Heart left ventricle (tissue), 13 donors: ENCODE data around the gene CEACAM1.
"Not testable (repeated sequence)": the region's sequence is repeated elsewhere in the genome, so short reads cannot be mapped to it uniquely, and the experiment has no call there.

Experiments
- CTCF ChIP-seq, 12 donors: fragments of 200-600 bp; sonication (generic) in 4 of 12; IDR thresholded peaks; one replicate each; pipeline versions ENCODE4 v1.5.0 to v1.8.0; 2018 to 2022; ENCODE audit warnings: antibody characterized with exemption in 12 of 12, mild to moderate bottlenecking in 5 of 12
- POLR2A ChIP-seq, 2 donors: fragments of 450-650 bp; IDR thresholded peaks; one replicate each; pipeline ENCODE4 v1.6.1; 2017; ENCODE audit warnings: antibody characterized with exemption in 2 of 2, mild to moderate bottlenecking in 2 of 2, moderate library complexity in 2 of 2
- donor health status: ischemic (EF 13 %, LVEDD 7.1; RV severe dilation, severe dysfunction).
- donor health status: DM: no; HTN: yes; CAD: no.
- donor health status: DM: no; HTN: no; CAD: no.
- donor health status: ischemic (EF 25% LVEDD 6.9; RV normal size, moderate dysfunction).
- donor health status: ischemic (EF 25% LVEDD 5.7; RV mildly dilated, moderate dysfunction).
- donor health status: ischemic (EF 35%, LVEDD 5.7; RV mildly dilated, moderate dysfunction).
- donor health status: nonischemic (EF 11% LVEDD 7.7; RV severe dilation, severe dysfunction).
- donor health status: DM: yes; HTN: yes; CAD: no.
- donor health status: PGD.
- donor health status: ischemic (EF 29% LVEDD 5.4; RV normal size, mild dysfunction).
- donor health status: nonischemic (EF 23%, LVEDD 6.1; RV moderate dilation, normal function).

- TF ChIP-seq CTCF, POLR2A (IDR thresholded peaks at IDR 0.05): not testable (repeated sequence)
Measured at GRCh38 chr19:42549067-42549466, 20.8 kb upstream of the CEACAM1 start.
